ENCODE data around the gene GALK2.
"Not testable (repeated sequence)": the region's sequence is repeated elsewhere in the genome, so short reads cannot be mapped to it uniquely, and the experiment has no call there.

GALK2 gene

DNA sequence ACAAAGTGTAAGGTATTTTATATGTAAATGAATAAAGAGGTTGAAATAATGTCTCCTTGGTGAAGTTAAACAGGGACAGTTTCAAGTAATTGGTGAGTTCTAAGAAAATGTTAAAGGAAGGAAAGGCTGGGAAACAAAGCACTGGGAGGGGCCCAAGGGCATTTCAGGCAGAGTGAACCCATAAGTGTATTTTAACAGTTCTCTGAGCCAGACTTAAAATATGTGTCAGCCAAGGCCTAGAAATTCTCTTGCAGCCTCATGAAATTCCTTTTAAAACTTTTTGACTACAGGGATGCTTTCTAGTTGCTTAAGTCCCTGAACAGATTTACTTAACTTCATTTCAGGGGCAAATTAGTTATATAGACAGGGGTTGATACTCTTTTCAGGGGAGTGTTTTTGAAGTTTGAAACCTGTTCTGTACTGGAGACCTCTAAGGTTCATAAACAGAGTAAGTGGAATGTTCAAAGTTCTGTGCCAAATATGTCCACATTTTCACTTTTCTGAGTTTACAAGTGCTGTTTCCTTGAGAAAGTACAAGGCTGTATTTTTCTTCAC is 77.6 kb downstream of the GALK2 start:
- DNase-seq (ENCODE audit: low spot score): no peak
- POLR2A ChIA-PET (ENCODE audit: low non-redundant PET): no interaction called here
- TF ChIP-seq, protein P1, sequence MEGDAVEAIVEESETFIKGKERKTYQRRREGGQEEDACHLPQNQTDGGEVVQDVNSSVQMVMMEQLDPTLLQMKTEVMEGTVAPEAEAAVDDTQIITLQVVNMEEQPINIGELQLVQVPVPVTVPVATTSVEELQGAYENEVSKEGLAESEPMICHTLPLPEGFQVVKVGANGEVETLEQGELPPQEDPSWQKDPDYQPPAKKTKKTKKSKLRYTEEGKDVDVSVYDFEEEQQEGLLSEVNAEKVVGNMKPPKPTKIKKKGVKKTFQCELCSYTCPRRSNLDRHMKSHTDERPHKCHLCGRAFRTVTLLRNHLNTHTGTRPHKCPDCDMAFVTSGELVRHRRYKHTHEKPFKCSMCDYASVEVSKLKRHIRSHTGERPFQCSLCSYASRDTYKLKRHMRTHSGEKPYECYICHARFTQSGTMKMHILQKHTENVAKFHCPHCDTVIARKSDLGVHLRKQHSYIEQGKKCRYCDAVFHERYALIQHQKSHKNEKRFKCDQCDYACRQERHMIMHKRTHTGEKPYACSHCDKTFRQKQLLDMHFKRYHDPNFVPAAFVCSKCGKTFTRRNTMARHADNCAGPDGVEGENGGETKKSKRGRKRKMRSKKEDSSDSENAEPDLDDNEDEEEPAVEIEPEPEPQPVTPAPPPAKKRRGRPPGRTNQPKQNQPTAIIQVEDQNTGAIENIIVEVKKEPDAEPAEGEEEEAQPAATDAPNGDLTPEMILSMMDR (conservative IDR thresholded peaks at IDR 0.05; ENCODE audit: low read depth): no peak
- H3K27ac ChIP-seq: no peak overlapping the region
- CTCF ChIA-PET: interaction anchor here (1.0 kb wide), 1 partner anchor 12 kb away, joined by 3 read pairs; no protein-coding TSS in a partner anchor

DNA sequence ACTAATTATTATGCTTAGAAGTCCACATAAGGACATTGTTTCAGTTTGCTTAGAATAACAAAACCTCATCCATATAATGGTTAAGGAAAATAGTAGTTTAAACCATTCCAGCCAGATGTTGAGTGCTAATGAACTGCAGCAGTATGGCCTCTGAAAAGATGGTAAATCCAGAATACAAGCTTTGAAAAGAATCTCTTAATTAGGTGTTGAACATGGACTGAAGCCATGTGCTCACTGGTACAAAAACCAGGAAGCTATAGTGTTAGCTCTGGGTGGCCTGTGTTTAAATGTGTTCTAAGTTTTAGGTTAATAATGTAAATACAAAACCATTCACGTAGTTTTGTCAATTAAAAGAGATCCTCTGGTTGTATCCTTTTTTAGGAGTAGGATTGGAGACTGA is 78.2 kb downstream of the GALK2 start:
- no peak for DNase-seq (ENCODE audit: low spot score)
- CTCF ChIA-PET: interaction anchor here (1.0 kb wide), 1 partner anchor 13 kb away, joined by 3 read pairs; no protein-coding TSS in a partner anchor
- TF ChIP-seq, protein P1 (conservative IDR thresholded peaks at IDR 0.05; ENCODE audit: low read depth): no peak
- H3K27ac ChIP-seq: no peak overlapping the region
- POLR2A ChIA-PET (ENCODE audit: low non-redundant PET): no interaction called here

DNA sequence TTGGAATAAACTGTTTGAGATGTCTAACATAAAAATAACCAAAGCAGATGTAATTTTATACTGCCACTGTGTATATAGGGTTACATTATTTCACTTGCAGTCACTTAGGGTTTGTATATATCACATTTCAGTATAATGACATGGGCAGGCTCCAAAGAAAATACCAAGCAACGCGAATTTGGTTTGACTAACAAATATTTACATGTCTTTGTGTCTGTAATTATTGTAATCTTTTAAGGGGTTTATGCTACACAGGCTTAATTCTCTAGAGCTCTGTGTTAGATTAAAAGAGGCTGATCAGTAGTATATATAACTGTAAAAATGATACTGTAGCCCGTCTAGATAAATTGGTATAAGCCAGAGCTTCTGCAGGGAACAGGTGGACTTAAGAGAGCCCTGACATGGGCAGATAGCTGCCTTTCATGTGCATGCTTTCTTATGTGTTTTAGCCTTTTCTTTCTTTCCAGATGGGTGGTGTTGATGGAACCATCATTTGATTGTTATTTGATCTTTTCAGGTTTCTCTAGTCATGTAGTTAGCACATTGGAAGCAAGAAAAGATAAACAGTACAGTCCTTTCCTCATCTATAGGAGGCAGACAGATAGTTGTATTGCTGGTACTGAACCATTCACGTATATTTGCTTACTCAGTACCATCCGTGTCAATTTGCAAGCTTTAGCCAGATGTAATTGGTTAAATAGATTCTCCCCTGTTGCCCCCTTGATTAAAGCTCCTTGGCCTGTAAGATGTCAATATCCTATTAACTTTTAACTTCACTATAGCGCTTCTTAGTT is 86.1 kb downstream of the GALK2 start:
- DNase-seq (ENCODE audit: low spot score): no peak
- TF ChIP-seq, protein P1 (conservative IDR thresholded peaks at IDR 0.05; ENCODE audit: low read depth): no peak
- ChIA-PET POLR2A (ENCODE audit: low non-redundant PET) (no interaction called here), CTCF (no interaction called here)
- no peak overlapping the region for H3K27ac ChIP-seq

DNA sequence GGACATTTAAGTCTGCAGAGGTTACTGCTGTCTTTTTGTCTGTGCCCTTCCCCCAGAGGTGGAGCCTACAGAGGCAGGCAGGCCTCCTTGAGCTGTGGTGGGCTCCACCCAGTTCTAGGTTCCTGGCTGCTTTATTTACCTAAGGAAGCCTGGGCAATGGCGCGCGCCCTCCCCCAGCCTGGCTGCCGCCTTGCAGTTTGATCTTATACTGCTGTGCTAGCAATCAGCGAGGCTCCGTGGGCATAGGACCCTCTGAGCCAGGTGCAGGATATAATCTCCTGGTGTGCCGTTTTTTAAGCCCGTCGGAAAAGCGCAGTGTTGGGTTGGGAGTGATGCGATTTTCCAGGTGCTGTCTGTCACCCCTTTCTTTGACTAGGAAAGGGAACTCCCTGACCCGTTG is 95.1 kb downstream of the GALK2 start:
- DNase-seq (ENCODE audit: low spot score); H3K27ac ChIP-seq; POLR2A ChIA-PET (ENCODE audit: low non-redundant PET); CTCF ChIA-PET: not testable (repeated sequence)

DNA sequence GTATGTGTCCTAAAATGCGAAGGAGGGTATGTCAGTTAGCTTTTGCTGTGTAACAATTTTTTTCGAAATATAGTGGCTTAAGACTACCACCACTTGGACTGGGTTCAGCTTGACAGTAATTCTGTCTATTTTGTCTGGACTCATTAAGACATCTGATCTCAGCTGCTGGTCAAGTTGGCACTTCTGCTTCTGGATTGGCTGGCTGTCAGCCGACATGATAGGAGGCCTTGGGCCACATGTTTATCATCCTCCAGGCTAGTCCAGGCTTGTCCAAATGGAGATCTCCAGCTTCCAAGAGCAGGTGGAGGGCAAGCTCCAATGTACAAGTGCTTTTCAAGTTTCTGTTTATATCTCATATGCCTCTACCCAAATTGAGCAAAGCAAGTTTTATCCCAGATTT is 95.9 kb downstream of the GALK2 start:
- TF ChIP-seq, protein P1 (conservative IDR thresholded peaks at IDR 0.05; ENCODE audit: low read depth): no peak
- no peak for DNase-seq (ENCODE audit: low spot score)
- H3K27ac ChIP-seq: no peak overlapping the region
- POLR2A ChIA-PET (ENCODE audit: low non-redundant PET): no interaction called here
- CTCF ChIA-PET: interaction anchor here (1.0 kb wide), 1 partner anchor 14 kb away, joined by 5 read pairs; no protein-coding TSS in a partner anchor

DNA sequence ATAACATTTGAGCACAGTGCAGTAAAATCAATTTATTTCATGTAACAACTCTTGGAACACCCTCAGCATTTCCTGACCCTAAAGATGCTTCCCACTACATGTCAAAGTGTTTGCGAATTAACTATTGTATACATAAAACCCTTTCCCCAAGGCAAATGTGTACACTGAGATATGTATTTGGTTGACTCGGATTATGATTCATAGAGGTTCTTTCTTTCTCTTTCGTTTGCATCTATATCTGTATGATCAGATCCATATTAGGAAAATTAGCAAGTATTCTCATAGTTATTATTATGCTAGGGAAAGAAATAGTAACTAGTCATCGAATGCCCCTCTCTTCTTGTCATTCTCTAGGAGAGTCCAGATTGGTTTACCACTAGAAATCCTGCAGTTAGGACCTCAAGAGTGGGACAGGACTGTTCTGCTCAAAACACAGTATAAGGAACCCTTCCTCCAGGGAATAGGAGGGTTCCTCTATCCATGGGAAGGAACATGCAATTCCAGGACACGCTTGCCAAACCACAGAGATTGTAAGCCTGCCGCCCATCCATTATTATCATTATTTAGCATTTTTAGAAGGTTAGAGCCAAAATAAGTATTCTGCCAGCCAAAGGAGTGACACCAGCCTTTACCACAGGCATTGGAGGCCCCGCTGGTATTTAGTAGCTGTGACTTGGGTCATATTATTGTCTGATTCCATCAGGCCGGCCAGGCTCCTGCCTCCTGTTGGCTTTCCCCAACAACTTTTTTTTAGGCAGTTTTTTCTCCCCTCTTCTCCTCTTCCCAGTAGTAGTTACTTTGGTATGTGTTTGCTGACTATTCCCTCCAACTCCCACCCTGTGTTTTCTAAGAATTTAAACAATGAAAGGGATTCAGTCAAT is 100.7 kb downstream of the GALK2 start:
- DNase-seq (ENCODE audit: low spot score): no peak
- no peak overlapping the region for H3K27ac ChIP-seq
- ChIA-PET CTCF (no interaction called here), POLR2A (ENCODE audit: low non-redundant PET) (no interaction called here)
- TF ChIP-seq, protein P1 (conservative IDR thresholded peaks at IDR 0.05; ENCODE audit: low read depth): no peak

Data from RWPE1 (cell line).